Measurements from ENCODE around the gene ADTRP. TPM values are rescaled to one million over a fixed set of nuclear protein-coding genes. Genes with fewer than 3 reads are reported as not detected.

Gene ADTRP
- total and polyA plus RNA-seq, 10 of the 15 experiments (the other 5 are each of a cell fraction or from before 2014, with no cell fraction given), result 0.10 to 2.6 (median 2.1) TPM

- TF ChIP-seq BCL3 (IDR thresholded peaks at IDR 0.05; ENCODE audit: borderline replicate concordance, insufficient read depth, low read depth, low read length, poor library complexity, severe bottlenecking), result no peak
- no peak for TF ChIP-seq LARP7 (IDR thresholded peaks at IDR 0.05)
- no peak for TF ChIP-seq HDAC2 (IDR thresholded peaks at IDR 0.05)
- TF ChIP-seq BRCA1 (IDR thresholded peaks at IDR 0.05; ENCODE audit: low read depth, low read length), result no peak
- no peak for TF ChIP-seq SIN3A (IDR thresholded peaks at IDR 0.05; ENCODE audit: low read depth, low read length)
- no peak for TF ChIP-seq MLLT1 (IDR thresholded peaks at IDR 0.05)
- no peak for TF ChIP-seq IRF3 (IDR thresholded peaks at IDR 0.05)
- no peak for TF ChIP-seq SREBF1 (IDR thresholded peaks at IDR 0.05; ENCODE audit: low read length)
- TF ChIP-seq TAF1 (IDR thresholded peaks at IDR 0.05; ENCODE audit: borderline replicate concordance, low read depth, low read length), result no peak
- peak; percentile 20; the same call in 1 of the 2 replicates for TF ChIP-seq BACH1 (IDR thresholded peaks at IDR 0.05; ENCODE audit: borderline replicate concordance)
- TF ChIP-seq MYC (IDR thresholded peaks at IDR 0.05; ENCODE audit: insufficient read depth, insufficient read length, insufficient replicate concordance, low read length, severe bottlenecking), result no peak
- TF ChIP-seq ZNF592 (IDR thresholded peaks at IDR 0.05), result no peak
- no peak for TF ChIP-seq SMAD1 (IDR thresholded peaks at IDR 0.05; ENCODE audit: low read depth, partially characterized antibody)
- peak; percentile 61 for TF ChIP-seq NFIC (IDR thresholded peaks at IDR 0.05; ENCODE audit: low read depth, low read length)
- peak; percentile 55; the same call in 1 of the 2 replicates for TF ChIP-seq GATAD2B (conservative IDR thresholded peaks at IDR 0.05; ENCODE audit: low read depth)
- TF ChIP-seq TBL1XR1 (IDR thresholded peaks at IDR 0.05; ENCODE audit: low read depth, low read length), result no peak
- no peak for TF ChIP-seq ESRRA (IDR thresholded peaks at IDR 0.05; ENCODE audit: low read length)
- TF ChIP-seq BCLAF1 (IDR thresholded peaks at IDR 0.05), result no peak
- no peak for TF ChIP-seq BMI1 (IDR thresholded peaks at IDR 0.05; ENCODE audit: borderline replicate concordance)
Observed at GRCh38 chr6:11712760-11713159, 65.8 kb downstream of the ADTRP start (continued).
